ENCODE data around the gene ATP8A2. TPM values are rescaled to one million over a fixed set of nuclear protein-coding genes. Genes with fewer than 3 reads are reported as not detected.

ATP8A2 gene
- total RNA-seq, 3 donors from 2014 or later (not counting 1 experiment from before 2014, with no cell fraction given): 0.43 to 0.68 (median 0.59) TPM

DNA sequence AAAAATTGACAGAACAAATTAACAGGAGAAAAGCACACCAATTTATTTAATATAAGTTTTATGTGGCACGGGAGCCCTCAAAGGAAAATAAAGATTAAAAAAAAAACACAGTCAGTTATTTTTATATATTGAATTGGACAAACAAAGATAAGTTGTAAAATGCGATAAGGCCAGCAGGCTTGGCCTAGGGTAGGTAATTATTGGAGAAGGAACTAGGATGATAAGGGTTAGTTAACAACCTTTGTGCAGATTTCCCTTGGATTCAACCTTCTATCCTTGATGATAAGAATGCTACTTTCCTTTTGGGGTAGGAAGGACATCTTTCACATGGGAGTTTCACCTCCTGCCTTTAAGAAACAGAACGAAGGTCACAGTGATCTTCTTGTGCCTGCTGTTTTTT, 427.2 kb downstream of the ATP8A2 start:
- no peak for ATAC-seq
- H3K27ac Mint-ChIP-seq: no peak overlapping the region
- H3K4me3 ChIP-seq (ENCODE audit: low read length): no peak overlapping the region
- intact Hi-C loops (cut with micrococcal nuclease): no loop called here
- no peak overlapping the region for H3K27ac ChIP-seq (ENCODE audit: low read length)
- H3K9me3 Mint-ChIP-seq: no peaks in the 10 kb centered on the region
- peaks cover 0 to 16% of the 10 kb centered on the region in 2 donors for H3K27me3 Mint-ChIP-seq (ENCODE audit: low read depth in 2 of 2)
- H3K27me3 ChIP-seq (ENCODE audit: control insufficient read depth, insufficient read depth, low read length): no peaks in the 10 kb centered on the region
- no peak overlapping the region for H3K4me3 Mint-ChIP-seq
- WGBS (ENCODE audit: insufficient coverage): 81% methylated on average over 2 of the region's 3 CpGs
- H3K4me1 Mint-ChIP-seq: peaks cover 9 to 10% of the 10 kb centered on the region in 2 donors
- no peaks in the 10 kb centered on the region for H3K36me3 ChIP-seq (ENCODE audit: control insufficient read depth, insufficient read depth, low read length)
- DNase-seq: no peak
- H3K4me1 ChIP-seq (ENCODE audit: control insufficient read depth, insufficient read depth, low read length): no peaks in the 10 kb centered on the region
- no peaks in the 10 kb centered on the region for H3K36me3 Mint-ChIP-seq
- TF ChIP-seq, protein P1, sequence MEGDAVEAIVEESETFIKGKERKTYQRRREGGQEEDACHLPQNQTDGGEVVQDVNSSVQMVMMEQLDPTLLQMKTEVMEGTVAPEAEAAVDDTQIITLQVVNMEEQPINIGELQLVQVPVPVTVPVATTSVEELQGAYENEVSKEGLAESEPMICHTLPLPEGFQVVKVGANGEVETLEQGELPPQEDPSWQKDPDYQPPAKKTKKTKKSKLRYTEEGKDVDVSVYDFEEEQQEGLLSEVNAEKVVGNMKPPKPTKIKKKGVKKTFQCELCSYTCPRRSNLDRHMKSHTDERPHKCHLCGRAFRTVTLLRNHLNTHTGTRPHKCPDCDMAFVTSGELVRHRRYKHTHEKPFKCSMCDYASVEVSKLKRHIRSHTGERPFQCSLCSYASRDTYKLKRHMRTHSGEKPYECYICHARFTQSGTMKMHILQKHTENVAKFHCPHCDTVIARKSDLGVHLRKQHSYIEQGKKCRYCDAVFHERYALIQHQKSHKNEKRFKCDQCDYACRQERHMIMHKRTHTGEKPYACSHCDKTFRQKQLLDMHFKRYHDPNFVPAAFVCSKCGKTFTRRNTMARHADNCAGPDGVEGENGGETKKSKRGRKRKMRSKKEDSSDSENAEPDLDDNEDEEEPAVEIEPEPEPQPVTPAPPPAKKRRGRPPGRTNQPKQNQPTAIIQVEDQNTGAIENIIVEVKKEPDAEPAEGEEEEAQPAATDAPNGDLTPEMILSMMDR (IDR thresholded peaks at IDR 0.05): no peak
- H3K9me3 ChIP-seq (ENCODE audit: control insufficient read depth, insufficient read depth, low read length): no peaks in the 10 kb centered on the region

DNA sequence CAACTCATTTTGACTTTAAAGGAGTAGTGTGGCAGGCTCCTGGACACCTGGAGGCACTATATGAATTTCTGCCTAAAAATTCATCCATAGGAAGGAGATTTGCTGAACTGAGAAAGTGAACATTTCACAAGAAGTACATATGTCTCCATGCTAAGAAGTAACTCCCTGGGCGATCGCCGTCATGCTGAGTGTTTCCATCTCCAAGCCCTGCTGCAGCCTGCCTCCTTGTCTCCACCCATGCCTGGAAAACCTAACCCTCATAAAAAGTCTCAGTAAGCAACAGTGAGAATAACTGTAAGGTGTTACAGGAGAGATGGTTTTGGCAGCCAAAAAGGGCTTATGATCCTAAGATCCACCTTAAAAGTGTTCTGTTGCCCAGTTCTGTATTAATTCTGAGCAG, 428.7 kb downstream of the ATP8A2 start:
- Histone ChIP-seq H3K27me3 (ENCODE audit: control insufficient read depth, insufficient read depth, low read length) (no peaks in the 10 kb centered on the region), H3K4me3 (ENCODE audit: low read length) (no peak overlapping the region), H3K9me3 (ENCODE audit: control insufficient read depth, insufficient read depth, low read length) (no peaks in the 10 kb centered on the region), H3K27ac (ENCODE audit: low read length) (no peak overlapping the region), H3K4me1 (ENCODE audit: control insufficient read depth, insufficient read depth, low read length) (no peaks in the 10 kb centered on the region), H3K36me3 (ENCODE audit: control insufficient read depth, insufficient read depth, low read length) (no peaks in the 10 kb centered on the region)
- Mint-ChIP-seq H3K4me3 (no peak overlapping the region), H3K9me3 (no peaks in the 10 kb centered on the region), H3K4me1 (peaks cover 9 to 10% of the 10 kb centered on the region in 2 donors), H3K27me3 (ENCODE audit: low read depth in 2 of 2) (peaks cover 5 to 31% of the 10 kb centered on the region in 2 donors), H3K27ac (no peak overlapping the region), H3K36me3 (no peaks in the 10 kb centered on the region)
- 97% methylated on average over 3 of the region's 3 CpGs for WGBS (ENCODE audit: insufficient coverage)
- ATAC-seq: no peak
- intact Hi-C loops (cut with micrococcal nuclease): no loop called here
- DNase-seq: no peak
- TF ChIP-seq, protein P1 (IDR thresholded peaks at IDR 0.05): no peak

DNA sequence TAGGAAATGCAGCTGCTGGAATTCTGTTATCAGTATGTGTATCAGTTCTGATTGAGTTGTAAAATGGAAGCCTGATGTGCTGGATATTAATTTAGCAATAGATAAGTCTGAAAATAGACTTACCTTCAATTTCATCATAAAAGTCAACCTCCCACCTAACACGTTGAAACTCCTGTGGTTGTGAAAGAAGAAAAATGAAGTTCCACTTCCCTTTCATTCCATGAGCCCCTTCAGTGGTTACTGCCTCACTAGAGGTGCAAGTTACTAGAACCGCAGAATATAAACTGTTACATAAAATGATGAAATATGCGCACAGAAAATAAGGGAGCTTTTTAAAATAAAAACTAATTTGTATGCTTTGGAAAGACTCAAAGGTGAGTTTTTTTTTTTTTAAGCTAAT, 430.8 kb downstream of the ATP8A2 start:
- Histone ChIP-seq H3K36me3 (ENCODE audit: control insufficient read depth, insufficient read depth, low read length) (no peaks in the 10 kb centered on the region), H3K4me3 (ENCODE audit: low read length) (no peak overlapping the region), H3K9me3 (ENCODE audit: control insufficient read depth, insufficient read depth, low read length) (no peaks in the 10 kb centered on the region), H3K27me3 (ENCODE audit: control insufficient read depth, insufficient read depth, low read length) (no peaks in the 10 kb centered on the region), H3K27ac (ENCODE audit: low read length) (no peak overlapping the region), H3K4me1 (ENCODE audit: control insufficient read depth, insufficient read depth, low read length) (no peaks in the 10 kb centered on the region)
- intact Hi-C loops (cut with micrococcal nuclease): no loop called here
- H3K9me3 Mint-ChIP-seq: no peaks in the 10 kb centered on the region
- H3K4me3 Mint-ChIP-seq: no peak overlapping the region
- no peak overlapping the region for H3K27ac Mint-ChIP-seq
- H3K27me3 Mint-ChIP-seq (ENCODE audit: low read depth in 2 of 2): peaks cover 5 to 38% of the 10 kb centered on the region in 2 donors
- no peaks in the 10 kb centered on the region for H3K36me3 Mint-ChIP-seq
- DNase-seq: no peak
- peaks cover 9 to 10% of the 10 kb centered on the region in 2 donors for H3K4me1 Mint-ChIP-seq
- peak in 1 of 3 donors; percentile 30 for ATAC-seq
- 100% methylated on average over 2 of the region's 3 CpGs for WGBS (ENCODE audit: insufficient coverage)
- TF ChIP-seq, protein P1 (IDR thresholded peaks at IDR 0.05): no peak

DNA sequence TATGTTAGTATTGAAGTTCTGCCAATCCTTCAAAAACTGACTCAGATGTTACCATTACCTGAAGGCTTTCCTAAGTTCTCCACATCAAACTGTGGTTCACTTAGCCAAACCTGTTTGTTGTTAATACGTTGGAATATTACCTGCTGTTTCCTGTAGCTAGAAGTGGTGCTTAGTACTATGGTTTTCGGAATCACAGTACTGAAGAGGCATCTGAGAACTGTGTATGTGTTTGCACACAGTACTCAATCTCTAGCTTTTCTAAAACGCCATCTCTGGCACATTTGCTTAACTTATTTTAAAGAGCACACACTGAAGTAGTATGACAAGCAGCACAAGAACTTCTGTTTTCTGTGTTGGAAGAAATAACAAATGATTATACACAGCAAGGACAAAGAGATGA, 431.9 kb downstream of the ATP8A2 start:
- no peaks in the 10 kb centered on the region for H3K9me3 ChIP-seq (ENCODE audit: control insufficient read depth, insufficient read depth, low read length)
- Mint-ChIP-seq H3K9me3 (no peaks in the 10 kb centered on the region), H3K27me3 (ENCODE audit: low read depth in 2 of 2) (peaks cover 5 to 38% of the 10 kb centered on the region in 2 donors), H3K36me3 (no peaks in the 10 kb centered on the region), H3K27ac (no peak overlapping the region), H3K4me1 (peaks cover 9 to 10% of the 10 kb centered on the region in 2 donors), H3K4me3 (no peak overlapping the region)
- no peaks in the 10 kb centered on the region for H3K27me3 ChIP-seq (ENCODE audit: control insufficient read depth, insufficient read depth, low read length)
- DNase-seq (no peak), ATAC-seq (no peak)
- TF ChIP-seq, protein P1 (IDR thresholded peaks at IDR 0.05): no peak
- 90% methylated on average over 3 of the region's 3 CpGs for WGBS (ENCODE audit: insufficient coverage)
- no peak overlapping the region for H3K4me3 ChIP-seq (ENCODE audit: low read length)
- no peaks in the 10 kb centered on the region for H3K36me3 ChIP-seq (ENCODE audit: control insufficient read depth, insufficient read depth, low read length)
- no peaks in the 10 kb centered on the region for H3K4me1 ChIP-seq (ENCODE audit: control insufficient read depth, insufficient read depth, low read length)
- H3K27ac ChIP-seq (ENCODE audit: low read length): no peak overlapping the region
- intact Hi-C loops (cut with micrococcal nuclease): no loop called here

Measured in natural killer cell (primary cell).